Activated T-cell treated with anti-CD3 and anti-CD28 coated beads for 1 hour (primary cell): ENCODE data around the gene PTPRE.
A peak's percentile ranks its signal among the peaks of the same experiment; 100 is the strongest.

Source experiments
- DNase-seq: peaks from one replicate; pipeline ENCODE4 v3.0.0-alpha.2; 2020; ENCODE audit warnings: low read depth

PTPRE gene

DNA sequence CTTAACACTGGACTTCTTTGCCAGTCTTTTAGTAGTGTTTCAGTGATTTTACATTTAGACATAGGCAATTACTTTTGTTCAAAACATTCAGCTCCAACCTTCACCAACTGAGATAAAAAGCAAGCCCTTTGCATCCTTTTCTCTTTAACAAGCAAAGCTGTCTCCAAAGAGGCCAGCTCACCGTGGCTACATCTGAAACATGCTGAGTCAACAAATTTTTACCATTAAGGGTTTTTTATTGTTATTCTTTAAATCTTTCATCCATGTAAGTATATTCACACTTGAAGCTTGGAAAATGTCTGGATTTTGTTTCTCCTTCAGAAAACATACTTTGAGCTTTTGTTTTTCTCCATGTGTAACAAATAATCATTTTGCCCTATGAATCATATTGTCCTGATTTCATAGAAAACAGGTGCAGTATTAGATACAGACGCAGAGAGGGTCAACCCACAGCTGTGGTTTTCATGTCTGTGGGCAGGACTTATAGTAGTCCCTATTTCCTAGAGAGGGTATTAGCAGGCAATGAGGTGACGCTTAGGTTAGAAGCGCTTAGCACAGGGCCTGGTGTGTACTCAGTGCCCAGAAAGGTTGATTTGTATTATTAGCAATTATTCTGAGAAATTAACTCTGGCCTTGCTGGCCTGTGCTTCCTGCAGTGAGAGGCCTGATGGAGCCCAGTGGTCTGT is 119.9 kb downstream of the PTPRE start:
- no peak for DNase-seq

DNA sequence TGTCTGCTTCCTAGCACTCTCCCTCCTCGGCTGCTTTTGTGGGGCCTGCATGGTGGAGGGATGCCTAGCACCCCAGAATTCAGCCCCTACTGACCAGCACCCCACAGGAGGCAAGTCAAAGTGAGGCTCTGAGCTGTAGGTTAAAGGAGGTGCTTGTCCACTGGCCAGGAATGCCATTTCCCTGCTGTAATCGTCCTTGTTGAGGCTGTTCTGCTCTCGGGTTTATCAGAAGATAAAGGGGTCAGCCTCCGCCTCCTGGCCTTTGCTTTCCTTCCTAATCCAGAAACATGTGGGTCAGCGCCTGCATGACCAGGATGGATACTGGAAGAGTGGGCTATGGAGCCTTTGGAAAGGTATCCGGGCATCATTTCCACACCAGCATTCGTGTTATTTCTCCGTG is 120.4 kb downstream of the PTPRE start:
- DNase-seq = no peak

DNA sequence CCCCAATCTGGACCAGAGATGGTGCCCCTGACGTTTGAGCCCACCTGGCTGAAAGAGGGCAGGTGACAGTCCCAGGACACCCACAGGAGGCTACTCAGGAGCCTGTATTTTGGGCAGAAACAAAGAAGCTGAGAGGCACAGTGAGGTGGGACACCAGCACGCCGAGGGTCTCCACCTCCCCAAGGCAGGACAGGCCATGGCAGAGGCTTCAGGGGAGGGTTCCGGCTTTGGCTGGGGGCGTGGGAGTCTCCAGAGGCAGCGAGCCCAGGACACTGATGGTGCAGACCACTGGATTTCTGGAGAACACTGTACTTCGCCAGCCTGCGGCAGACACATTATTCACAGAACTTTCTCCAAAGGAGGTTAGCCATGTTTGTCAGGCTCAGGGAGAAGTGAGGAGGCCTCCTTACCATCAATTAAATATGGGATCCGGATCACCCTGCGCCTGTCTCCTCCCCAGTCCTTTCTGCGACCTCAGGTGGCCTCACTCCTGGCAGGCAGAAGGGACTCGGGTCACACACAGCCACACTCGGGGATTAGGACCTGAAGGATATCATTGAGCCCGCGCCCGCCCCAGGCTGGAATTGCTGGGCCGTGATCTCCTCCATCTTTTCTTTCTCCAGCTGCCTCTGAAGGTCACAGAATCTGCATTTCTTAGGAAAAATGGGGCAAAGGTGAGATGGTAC is 121.1 kb downstream of the PTPRE start:
- DNase-seq = no peak

- no peak for DNase-seq
Measured at GRCh38 chr10:128028508-128029289, 121.8 kb downstream of the PTPRE start.

- no peak for DNase-seq
Measured at GRCh38 chr10:128029290-128029651, 122.4 kb downstream of the PTPRE start.

DNA sequence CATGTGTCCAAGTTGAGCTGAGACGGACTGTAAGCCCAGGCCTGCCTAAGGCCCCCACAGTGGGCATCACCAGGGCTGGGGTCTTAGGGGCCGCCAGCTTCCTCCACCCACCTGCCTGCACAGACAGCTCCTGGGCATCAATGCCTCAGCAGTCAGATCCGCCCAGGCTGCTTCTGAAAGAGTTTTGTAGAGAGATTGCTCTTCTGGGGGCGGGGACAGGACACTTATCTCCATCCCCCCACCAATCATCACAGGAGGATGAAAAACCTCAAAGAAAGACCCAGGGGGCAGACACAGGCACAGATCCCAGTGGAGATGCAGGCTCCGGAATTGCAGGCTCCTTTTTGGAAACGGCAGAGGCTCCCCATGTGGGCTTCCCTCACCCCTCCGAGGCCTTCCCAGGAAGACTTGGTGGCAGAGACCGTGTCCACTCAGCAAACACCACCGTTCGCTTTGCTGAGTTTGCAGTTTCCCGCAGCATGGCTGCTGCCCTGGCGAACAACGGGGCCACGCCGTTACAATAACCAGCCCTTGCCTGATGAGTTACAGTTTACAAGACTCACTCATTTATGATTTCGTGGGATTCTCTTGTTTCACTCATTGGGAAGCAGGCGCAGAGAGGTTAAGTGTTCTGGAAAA is 122.9 kb downstream of the PTPRE start:
- DNase-seq = no peak

DNA sequence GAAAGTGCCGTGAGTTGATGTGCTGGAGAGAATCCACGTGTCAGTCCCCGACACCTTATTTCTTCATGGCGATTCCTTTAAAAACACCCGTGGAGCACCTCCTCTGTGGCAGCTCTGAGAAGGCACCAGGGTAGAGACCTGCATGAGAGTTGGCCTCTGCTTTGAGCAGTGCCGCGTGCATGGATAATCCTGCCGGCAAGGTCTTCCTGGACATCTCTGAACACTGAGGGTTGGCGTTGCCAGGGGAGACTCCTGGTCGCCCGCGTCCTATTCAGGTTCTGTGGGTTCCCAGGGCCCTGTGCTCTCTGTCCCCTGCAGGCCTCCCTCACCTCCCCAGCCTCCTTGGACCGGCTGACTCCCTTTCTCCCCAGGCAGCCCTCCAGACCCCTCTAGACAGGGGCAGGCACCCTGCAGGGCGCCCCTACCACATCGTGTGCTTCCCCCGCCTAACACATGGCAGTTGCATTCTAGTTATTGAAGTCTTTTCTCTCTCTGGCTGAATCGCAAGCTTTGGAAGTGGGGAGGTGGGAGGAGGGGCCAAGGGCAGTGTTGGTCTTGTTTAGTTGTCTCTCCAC is 123.7 kb downstream of the PTPRE start:
- no peak for DNase-seq

DNA sequence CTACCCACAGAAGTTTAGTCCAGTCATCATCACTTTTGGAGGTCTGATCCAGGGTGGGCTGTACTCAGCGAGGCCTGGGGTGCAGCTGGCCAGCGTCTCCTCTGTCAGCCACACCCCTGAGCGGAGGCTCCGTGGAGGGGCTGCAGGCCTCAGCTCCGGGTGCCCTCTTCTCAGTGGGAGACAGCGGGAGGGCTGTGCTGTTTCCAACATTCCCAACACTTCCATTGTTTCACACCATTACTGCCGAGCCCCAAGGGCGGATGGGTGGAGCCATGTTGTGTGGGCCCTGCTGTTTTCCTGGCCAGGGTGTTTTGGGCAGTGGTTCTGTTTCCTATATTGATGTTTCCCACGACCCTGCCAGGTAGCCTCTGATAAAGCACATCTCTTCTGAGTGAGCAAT is 124.3 kb downstream of the PTPRE start:
- DNase-seq = no peak

DNA sequence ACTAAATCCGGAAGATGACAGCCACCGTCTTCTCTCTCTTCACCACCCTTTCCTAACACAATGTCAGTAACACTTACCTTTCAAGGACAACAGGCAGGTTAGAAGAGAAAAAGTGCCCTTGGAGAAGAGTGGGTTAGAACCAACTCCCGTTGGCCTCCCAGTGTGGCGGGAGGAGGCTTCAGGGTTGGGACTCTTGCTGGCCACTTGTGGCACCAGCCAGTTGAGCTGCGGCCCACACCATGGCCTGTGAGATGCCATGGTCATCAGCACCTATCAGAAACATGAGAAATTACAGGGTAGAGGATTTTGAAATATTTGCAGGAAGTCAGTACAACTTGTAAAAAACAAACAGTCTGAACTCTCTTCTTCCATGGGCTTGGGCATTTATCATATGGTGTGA is 125.6 kb downstream of the PTPRE start:
- DNase-seq = no peak

GRCh38 chr10:128035557-128035973 is 128.7 kb downstream of the PTPRE start:
- peak; percentile 52 for DNase-seq

GRCh38 chr10:128036011-128036615 is 129.2 kb downstream of the PTPRE start:
- DNase-seq = no peak

DNA sequence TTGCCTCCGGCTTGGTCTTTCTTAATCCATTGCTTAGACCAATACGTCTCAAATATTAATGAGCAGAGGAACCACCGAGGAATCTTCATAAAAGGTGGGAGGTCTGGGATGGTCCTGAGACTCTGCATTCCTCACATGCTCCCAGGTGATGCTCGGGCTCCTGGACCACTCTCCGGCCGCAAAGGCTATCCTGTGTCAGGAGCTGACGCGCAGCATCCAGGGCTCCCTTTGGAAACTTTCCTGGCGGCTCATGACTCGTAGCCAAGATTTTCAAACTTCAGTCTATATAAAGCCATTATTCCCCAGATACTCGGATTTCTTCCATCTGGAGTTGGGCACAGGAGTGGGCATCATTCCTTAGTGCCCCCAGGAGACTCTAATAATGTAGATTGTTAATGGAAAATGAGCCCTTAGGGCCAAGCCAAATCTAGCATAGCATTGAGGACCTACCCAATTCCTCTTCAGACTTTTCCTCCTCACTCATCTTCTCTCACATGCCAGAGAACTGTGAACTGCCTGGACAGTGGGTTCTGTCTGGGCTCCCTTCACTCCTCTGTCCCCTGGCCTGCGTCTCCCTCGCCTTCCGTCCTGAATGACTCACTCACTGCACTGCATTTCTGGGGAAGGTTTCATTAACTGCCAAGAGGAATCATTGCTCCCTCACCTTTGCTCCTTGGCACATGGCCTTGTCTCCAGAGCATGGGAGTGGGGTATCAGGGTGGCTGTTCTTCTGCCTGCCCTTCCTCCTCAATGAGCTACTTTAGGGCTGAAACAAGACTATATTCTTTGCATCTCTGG is 130.0 kb downstream of the PTPRE start:
- no peak for DNase-seq

GRCh38 chr10:128040096-128040495 is 133.2 kb downstream of the PTPRE start:
- DNase-seq = no peak

GRCh38 chr10:128040681-128041080 is 133.8 kb downstream of the PTPRE start:
- no peak for DNase-seq

DNA sequence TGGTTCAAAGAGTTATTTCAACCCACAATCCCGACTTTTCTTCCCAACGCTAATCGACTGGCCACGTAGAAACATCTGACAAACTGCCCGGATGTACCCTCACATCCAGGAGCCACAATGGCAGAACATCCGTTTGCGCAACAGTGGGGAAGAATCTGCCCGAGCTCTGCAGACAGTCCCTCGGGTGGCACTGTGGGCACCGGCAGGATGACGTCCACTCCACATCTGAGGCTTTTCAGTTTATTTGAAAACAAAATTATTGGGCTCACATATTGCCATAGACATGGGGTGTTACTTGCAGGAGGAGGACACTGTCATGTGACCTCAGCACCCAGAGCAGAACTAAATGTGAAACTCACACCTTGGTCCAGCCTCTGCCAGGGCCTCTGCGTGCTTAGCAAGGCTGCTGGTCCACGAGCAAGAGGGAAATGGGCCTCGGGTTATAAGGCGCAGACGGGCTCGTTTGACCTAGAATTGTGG is 135.3 kb downstream of the PTPRE start:
- DNase-seq = no peak

- no peak for DNase-seq
Measured at GRCh38 chr10:128043259-128044045, 136.5 kb downstream of the PTPRE start.

- DNase-seq = no peak
Measured at GRCh38 chr10:128044186-128044585, 137.3 kb downstream of the PTPRE start.

DNA sequence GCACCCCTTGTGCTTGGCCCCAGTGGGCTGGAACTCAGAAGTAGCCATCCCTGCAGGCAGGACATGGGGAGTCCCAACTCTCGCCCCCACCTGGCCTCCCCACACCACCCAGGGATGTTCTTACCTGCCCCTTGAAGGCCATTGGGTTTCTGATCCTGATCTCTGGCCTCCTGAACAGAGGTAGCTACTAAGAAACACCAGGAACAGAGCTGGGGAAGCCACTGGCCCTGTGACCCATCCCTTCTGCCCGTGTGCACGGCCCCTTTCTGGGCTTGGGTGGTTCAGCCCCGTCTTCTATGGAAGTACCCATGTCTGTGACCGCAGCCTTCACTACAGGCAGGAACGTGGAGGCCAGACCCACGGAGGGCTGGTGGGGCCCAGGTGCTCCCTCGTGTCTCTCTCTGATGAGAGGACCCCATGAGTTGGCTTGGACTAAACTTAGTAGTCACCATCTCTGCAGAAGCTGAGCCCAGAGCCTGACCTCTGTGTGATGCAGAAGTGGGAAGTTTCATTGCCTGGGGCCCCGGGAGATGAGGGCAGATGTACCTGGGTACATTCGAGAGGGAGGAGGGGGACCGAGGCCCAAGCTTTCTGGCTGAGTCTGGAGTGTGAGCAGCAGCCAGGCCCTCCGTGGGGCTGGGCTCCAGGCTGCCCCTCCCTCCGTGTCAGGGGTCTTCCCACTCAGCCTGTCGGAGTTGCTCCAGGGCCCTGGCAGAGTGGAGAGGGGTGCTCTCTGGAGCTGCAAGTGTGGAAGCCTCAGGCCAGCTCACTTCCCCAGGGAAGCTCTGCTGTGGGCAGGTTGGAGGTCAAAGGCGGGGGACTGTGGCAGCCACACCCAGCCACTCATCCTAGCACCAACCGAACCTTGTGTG is 138.3 kb downstream of the PTPRE start:
- no peak for DNase-seq

DNA sequence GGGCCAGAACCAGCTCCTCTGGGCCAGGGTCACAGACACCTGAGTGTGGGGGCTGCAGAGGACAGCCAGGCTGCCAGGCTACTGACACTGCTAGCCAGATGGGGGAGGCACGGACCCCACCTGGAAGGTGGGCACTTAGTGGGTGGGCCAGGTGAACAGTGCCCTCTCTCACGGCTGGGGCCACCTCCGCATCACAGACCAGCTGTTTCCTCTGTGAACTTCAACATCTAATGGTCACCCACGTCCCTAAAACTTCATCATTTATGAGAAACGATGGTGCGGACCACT is 138.9 kb downstream of the PTPRE start:
- no peak for DNase-seq
